Neural progenitor cell (in vitro differentiated cells): ENCODE results near the gene EPN2.

Source experiments
- CTCF ChIP-seq: fragments of 200-600 bp; sonication (generic); IDR thresholded peaks from 2 replicates; pipeline ENCODE4 v1.5.1; 2017; ENCODE audit warnings: antibody characterized with exemption, mild to moderate bottlenecking
- EZH2 ChIP-seq: fragments of 200-600 bp; sonication (generic); IDR thresholded peaks from 2 replicates; pipeline ENCODE4 v1.6.1; 2017; ENCODE audit warnings: antibody characterized with exemption, mild to moderate bottlenecking, moderate library complexity

GRCh38 chr17:19264681-19265080 lies 27.5 kb downstream of the EPN2 start:
- TF ChIP-seq CTCF, result no peak
- TF ChIP-seq EZH2, result no peak
